GM18502 (cell line): ENCODE results near the gene FXYD2.
"Not testable (repeated sequence)": the region's sequence is repeated elsewhere in the genome, so short reads cannot be mapped to it uniquely, and the experiment has no call there.

Source experiments
- ATAC-seq: cut with Tn5 transposase; IDR thresholded peaks from one replicate; pipeline ENCODE4 v1.9.1; 2021; ENCODE audit warnings: mild to moderate bottlenecking; ENCODE audit not compliant: unreplicated experiment, poor library complexity

FXYD2 gene

DNA sequence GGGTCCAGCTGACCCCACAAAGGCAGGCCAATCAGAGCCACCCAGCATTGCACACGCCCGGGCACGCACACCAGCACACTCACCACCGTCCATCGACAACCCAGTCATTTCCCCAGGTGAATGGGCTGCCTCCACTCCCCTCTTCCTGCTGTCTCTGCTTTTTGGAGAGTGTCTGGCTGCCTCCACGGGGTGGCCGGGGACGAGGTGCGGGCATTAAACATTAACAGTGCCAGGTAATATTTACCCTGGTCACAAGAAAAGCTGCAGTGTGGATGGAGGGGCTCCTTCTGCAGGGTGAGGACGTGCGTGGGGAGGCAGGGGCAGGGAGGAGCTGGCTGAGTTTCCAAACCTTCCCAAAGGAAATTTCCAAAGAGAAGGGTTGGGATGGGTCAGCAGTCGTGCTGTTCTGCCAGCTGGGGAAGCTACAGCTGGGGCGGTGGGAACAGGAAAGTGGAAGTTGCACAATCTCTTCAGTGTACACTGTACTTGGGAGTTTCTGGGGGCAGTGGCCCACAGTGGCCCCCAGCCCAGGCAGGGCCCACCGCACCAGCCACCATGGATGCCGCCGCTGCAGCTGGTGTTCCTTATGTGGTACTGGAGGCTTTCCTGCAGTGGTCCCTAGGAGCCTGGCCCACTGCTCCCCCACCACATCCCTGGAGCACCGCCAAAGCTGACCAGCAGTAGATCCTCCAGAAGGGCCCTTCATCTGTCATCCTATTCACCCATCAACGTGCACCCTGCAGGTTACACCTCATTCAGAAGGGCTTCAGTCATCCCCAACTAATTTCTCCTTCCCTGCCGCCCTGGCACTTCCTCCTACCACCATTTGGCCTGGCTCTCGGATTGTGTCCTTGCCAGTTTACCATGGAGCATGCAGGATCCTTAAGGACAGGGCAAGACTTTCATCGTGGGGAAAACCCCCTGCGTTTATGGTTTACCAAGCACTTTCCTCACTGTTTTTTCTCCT lies at the start of gene FXYD2:
Gene FXYD2 (minus strand): TSS at position 174 of the 967 bp plus-strand sequence. CDS start 66 bp downstream, at position 108.
- no peak for ATAC-seq

DNA sequence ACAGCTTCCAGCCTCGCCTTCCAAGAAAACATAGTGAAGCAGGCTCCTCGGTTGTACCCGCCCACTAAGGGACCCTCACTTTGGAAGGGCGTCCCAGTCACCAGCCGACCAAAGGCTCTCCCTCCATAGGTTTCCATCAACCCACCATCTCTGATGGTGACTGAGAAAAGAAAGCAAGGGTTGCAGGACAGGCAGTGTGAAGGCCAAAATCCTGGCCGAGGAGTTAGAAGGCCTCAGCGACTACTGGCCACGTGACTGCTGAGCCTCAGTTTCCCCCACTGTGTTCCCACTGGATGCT lies 49.2 kb upstream of the FXYD2 start:
- ATAC-seq = no peak

DNA sequence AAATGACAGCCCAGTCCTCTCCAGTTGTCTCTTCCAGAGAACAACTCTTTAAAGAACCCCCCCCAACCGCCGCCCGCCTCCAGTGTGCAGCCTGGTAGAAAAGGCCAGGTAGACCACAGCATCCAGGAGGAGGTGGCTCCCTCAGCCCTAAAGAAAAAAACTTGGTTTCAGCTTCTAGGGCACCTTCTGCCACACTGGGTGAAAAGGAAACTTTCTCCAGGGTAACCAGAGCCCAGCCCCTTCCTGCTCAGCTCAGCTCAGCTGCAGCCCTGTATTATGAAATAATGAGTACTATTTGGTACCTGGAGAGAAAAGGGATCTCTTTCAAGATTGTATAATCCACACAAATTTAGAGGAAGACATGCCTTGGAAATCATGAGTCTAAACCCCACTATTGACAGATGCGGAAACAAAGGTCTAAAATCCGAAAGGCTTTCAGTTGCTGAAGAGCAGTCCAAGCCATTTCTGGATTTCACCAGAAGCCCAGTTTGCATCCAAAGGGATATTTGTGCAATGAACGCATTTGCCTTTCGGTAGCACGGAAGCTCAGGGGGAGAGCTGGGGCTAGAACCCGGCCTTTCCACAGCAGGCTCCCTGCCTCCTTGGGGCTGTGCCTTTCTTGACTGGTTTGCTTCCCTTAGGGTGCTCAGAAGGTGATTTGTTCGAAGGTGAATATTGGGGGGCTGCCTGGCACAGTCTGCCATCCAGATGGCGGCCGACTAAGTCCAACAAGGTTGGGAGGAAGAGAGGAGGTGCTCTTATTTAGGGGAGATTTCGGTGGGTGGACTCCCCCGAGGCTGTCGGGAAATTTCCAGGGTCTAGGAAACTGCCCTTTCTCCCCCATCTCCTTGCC lies 48.7 kb upstream of the FXYD2 start:
- ATAC-seq = no peak

DNA sequence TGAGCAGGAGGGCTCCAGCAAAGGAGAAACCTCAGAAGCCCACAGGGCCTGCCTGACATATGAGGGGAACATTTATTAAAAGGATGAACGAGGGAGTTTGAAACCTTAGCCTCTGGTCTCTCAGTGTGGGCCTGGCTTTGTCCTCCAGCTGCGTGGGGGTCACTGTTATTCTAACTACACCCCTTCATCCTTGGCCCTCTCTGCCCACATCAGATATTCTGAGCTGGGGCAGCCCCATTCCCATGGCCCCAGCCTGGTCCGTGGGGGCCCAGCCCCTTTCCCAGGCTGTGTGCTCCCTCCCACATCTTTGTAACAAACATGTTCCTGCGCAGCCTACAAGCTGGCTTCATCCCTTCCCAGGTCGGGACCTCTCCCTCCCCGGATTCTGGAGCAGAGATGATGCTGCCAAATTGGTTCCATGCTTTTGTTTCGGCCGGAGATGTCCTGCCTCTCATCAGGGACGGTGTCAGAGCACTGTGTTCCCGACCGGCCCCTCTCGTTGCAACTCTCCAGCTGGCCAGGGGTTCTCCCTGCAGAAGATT lies 47.9 kb upstream of the FXYD2 start:
- no peak for ATAC-seq

GRCh38 chr11:117871784-117872183 lies 47.2 kb upstream of the FXYD2 start:
- no peak for ATAC-seq

GRCh38 chr11:117871160-117871559 lies 46.6 kb upstream of the FXYD2 start:
- ATAC-seq = no peak

- ATAC-seq = no peak
Observed at GRCh38 chr11:117870103-117870952, 45.8 kb upstream of the FXYD2 start.

- ATAC-seq = no peak
Observed at GRCh38 chr11:117869604-117870003, 45.1 kb upstream of the FXYD2 start.

GRCh38 chr11:117868815-117869561 lies 44.4 kb upstream of the FXYD2 start:
- no peak for ATAC-seq

DNA sequence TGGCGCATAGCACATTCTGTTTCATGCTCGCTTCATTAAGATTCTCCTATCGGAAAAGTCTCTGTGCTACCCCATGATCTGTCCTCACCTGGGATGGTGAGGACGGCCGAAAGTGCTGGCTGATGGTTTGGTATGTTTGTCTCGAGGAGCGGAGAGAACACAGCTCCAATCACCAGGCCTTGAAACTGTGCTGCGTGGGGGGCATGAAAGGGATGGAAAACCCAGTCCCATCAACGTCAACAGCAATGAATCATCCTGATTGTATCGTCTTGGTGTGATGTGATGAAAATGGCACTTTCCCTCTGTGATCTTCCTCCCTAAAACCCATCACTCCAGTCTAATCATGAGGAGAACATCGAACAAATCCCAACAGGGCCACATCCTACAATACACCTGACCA lies 43.5 kb upstream of the FXYD2 start:
- ATAC-seq = no peak

- no peak for ATAC-seq
Observed at GRCh38 chr11:117866526-117866925, 42.0 kb upstream of the FXYD2 start.

DNA sequence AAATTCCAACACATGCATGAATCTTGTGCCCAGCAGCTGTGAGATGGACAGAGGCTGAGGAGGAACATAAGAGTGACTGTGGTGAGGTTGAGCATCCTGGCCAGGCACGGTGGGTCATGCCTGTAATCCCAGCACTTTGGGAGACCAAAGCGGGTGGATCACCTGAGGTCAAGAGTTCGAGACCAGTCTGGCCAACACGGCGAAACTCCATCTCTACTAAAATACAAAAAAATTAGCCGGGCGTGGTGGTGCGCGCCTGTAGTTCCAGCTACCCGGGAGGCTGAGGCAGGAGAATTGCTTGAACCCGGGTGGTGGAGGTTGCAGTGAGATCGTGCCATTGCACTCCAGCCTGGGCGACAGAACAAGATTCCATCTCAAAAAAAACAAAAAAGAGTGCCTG lies 41.0 kb upstream of the FXYD2 start:
- not testable (repeated sequence) for ATAC-seq

- no peak for ATAC-seq
Observed at GRCh38 chr11:117863383-117863782, 38.8 kb upstream of the FXYD2 start.

DNA sequence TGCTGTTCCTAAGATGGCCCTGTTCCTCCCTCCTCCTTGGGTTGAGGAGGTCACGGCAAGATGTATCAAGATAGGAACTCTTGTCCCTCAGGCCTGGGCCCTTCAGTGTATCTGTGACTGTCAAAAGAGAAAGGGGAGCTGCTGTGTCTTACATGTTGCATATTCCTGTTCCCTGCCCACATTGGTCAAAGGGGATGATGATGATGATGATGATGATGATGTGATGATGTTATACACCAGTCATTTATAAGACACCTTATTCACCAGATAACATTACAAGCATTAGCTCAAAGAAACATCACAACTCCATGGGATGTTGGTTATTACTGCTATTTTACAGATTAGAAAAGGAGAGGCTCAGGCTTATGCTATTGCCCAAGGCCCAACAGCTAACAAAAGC lies 38.2 kb upstream of the FXYD2 start:
- no peak for ATAC-seq

DNA sequence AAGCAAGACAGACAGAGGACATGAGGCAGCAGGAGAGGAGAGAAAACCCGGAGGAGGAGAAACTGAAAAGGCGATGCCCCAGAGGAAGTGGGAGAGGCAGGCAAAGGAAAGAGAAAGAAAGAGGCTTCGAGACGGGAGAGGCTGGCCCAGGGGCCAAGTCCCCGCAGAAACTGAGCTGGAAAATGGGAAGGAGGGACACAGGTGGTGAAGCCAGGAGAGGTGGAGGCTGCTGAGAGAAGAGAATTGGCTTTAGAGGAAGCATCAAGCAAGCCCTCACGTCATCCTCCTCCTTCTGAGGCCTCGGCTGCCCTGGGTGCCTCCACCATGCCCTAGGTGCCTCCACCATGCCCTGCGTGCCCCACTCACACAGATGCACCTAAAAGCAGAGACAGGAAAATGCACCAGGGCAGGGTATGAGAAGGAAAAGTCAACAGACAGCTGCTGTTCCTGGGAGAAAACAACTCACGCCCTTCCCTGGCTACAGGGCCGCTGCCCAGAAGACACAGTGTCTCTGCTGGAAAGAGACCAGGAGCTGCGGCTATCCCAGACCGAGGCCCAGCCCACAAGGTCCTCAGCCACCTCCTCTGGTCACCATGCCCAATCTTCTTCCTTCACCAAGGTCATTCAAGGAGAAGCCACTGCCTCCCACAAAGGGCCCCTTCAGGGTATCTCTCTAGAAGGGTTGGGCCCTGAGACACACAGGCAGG lies 37.6 kb upstream of the FXYD2 start:
- ATAC-seq = no peak

DNA sequence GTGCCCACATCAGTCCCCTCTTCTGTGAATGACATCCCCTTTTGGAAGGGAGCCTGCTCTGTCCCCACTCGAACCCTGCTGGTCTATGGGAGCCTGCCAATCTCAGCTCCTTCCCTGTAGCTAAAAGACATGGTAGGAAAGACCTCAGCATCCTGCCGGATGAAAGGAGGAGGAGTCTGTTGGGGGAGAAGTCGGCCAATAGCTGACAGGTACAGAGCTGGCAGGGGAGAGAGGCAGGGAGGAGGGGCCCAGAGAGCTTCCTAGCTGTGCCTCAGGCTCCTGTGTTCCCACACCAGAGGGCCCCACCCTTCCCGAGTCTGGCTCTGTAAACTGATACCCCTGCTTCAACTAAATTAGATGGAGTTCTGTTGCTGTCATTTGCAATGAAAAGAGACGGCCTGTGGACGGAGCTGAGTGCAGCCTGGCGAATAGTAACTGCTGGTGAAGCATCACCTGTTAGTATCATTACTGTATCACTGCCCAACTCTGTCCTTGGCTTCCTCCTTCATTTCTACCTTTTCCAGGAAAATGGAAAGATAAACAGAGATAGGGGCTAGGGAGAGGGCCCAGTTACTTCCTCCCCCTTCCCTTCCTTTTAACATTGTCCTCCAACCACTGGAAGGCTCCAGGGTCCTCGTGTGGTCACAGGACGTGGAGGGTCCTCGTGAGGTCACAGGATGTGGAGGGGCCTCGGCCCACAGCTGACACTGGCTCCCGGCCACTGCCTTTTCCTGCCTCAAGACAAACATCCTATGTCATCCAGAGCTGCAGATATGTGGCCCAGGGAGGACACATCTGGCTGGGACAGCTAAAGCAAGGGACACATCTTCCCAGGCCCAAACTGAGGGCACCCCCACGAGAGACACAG lies 36.8 kb upstream of the FXYD2 start:
- ATAC-seq = no peak

GRCh38 chr11:117860139-117860538 lies 35.6 kb upstream of the FXYD2 start:
- no peak for ATAC-seq
